SW 1271 (cell line): ENCODE measurements around the gene SPATA46.
"Not testable (repeated sequence)": the region's sequence is repeated elsewhere in the genome, so short reads cannot be mapped to it uniquely, and the experiment has no call there.

Experiments used
- DNase-seq, 2 experiments: peaks; one replicate each; lab custom pipeline; 2025; lab: John Stamatoyannopoulos, UW

SPATA46 gene

DNA sequence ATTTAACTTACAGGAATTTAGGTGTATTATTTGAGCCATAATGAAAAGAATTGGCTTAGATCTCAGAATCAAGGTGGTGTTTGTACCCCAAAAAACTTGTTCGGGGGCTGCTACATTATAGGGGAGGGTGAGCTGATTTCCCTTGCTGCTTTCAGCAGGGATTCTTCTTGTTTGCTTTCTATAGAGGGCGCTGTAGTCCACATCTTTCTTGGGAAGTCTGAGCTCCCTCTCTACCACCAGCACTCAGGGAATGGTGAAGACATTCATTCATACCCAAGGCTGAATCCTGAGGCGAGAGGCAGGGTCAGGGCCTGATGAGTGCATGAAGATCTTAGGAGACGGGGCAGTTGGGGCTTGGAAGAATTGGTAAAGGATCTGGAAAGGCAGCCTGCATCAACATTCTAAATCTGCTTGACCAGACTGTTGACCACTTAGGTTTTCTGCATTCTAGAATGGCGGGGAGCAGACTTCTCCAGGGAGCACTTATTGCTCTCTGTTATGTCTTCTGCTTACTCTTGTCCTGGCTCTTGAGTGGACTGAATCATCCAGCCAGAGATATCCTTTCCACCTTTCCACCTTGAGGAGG, 18.9 kb downstream of the SPATA46 start:
- DNase-seq: peak in 1 of 2 experiments; percentile 7

DNA sequence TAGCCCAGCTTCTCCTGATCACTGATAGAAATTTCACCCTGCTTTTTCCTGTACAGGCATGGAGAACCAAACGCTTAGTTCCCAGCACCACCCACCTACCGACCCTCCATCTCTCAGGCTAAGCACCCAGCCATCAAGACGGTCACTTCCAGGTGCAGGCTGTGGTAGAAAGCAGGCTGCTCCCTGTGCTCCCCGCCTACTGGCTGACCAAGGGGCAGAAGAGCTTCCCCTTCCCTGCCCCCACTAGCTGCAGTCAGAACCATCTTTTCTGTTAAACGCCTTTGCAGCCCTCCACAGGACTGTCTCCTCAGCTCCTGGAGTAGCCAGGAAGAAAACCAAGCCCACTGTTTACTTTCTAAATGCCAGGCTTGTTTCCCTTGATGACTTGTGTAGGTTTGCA, 23.0 kb downstream of the SPATA46 start:
- no peak for DNase-seq

DNA sequence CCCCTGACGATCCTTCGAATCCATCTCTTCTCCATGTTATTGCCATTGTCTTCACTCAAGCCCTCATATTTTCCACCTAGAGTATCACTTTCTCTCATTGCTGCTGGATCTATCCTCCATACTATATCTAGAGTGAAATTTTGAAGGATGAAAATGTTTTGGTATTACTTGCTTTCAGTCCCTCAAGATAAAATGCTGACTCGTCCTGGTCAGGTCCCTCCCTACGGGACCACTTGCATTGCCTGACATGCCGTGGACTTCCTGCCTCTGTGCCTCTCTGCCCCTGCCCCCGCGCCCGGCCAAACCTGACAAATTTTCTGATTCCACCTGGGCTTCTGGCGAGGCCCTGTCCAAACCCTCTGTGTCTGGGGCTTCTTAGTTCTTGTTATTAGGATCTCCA, 23.6 kb downstream of the SPATA46 start:
- no peak for DNase-seq

DNA sequence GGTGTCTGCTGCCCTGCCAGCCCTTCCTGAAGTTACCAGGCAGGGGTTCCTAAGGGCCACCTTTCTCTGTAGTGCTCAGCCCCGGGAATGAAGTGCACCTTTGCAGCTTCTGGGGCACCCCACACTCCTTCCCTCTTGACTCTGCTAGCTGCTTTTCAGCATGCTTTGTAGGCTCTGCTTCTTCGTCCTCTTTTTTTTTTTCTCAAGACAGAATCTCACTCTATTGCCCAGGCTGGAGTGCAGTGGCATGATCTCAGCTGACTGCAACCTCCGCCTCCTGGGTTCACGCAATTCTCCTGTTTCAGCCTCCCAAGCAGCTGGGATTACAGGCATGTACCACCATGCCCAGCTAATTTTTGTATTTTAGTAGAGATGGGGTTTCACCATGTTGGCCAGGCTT, 24.8 kb downstream of the SPATA46 start:
- DNase-seq: not testable (repeated sequence)

DNA sequence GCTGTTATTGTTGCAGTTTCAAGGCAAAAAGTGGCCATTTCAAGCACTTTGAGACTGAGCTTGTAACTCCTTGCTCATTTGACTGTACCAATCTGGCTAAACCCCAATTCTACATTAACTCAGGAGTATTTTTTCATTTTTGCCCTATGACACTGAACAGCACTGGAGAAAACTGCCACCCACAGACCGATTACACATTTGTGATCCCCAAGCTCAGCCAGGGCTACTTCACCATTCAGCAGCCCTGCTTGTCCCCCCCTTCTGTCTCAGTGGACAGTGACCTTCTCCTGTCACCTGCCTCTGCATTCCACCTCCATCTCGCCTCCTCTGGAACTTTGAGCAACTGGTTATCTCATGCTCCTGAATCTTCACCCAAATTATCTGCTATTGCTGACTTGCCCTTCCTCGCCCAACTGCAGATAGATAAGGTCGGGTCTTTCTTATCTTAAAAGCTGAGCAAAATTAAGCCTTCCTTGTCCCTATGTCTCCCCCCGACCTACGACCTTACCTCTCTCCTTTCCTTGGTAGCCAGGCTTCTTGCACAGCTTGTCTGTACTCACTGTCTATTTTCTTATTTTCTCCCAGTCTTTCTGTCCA, 25.3 kb downstream of the SPATA46 start:
- no peak for DNase-seq

DNA sequence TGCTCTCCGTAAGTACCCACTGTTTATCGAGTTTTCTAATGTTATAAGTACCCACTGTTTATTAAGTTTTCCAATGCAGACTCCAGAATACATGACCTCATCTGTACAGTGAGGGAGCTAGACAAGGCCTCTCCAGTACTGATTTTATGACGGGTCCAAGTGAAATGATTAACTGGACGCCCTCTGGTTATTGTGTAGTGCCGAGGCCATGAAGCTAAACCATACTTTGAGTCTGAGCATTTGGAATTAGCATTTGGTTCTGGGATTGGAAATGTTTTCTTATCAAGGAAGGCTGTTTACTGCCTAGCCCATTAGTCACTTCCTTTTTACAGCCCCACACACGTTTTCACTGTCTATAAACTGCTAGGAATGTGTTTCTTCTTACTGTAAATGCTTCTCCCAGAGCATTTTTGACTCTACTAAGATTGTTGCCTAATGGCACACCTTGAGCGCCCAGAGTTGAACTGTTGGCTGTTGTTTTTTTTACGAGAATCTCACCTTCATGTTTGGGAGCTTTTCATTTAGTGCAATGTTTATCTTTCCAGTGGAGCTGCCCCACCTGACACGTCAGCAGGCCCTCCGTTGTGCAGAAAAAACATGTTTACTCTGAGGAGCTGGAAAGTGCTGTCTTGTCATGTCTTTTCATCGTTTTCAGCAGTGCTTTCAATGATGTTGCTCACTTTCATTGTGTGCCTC, 26.9 kb downstream of the SPATA46 start:
- DNase-seq: peak; percentile 10 to 72

DNA sequence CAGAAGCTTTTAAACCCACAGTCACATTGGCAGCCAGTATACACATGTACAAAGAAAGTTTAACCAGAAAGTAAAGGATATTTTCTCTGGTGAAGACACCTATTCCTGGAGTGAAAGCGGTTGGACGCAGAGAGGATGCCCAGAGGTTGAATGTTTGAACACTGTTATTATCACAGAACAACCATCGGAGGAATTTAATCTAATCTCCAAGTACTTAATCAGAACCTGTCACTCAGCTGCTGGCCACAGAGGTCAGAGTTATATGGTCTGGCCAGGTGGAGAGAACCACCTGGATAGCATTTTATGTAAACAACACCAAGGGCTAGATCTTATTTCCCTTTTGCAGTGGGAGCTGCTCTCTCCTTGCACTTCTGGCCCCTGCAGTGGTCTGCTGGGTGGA, 29.4 kb downstream of the SPATA46 start:
- DNase-seq: no peak

DNA sequence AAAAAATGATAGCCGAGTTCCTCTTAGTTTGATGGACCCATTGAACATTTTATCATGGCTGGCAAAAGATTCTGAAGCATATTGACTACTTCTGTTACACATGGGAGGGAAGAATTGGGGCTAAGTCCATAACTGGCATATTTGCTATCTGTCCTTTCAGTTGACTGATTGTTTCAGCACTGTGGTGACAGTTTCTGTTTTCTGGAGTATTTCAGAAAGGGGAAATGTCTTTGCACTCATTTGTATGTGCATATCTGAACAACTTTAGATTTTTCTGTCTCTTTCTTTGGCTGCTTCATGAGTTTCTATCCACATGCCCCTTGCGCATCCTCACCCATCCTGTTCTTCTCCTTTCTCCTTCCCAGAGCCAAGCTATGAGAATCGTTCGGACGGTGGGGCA, 33.2 kb downstream of the SPATA46 start:
- no peak for DNase-seq

DNA sequence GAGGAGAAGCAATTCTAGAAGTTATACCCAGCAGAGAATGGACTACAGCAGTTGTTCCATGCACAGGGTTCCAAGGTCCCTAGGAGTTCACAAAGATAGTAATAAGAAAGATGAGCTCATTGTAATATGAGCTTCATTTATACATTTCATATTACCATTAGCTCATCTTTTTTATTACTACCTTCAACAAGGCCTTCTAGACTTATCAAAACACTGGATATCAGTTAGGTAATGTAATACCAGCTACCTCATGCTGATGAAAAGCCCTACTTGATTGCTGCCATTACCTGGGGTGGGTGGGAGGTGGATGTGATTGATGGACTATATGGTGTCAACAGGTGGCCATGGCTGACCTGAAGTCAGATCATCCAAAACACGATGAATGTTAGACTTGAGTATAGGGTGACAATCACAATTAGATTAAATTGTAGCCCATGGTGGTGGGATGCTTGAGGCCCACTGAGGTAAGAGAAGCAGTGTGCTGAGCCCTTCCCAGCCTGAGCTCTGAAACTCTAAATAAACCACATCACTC, 34.1 kb downstream of the SPATA46 start:
- no peak for DNase-seq

DNA sequence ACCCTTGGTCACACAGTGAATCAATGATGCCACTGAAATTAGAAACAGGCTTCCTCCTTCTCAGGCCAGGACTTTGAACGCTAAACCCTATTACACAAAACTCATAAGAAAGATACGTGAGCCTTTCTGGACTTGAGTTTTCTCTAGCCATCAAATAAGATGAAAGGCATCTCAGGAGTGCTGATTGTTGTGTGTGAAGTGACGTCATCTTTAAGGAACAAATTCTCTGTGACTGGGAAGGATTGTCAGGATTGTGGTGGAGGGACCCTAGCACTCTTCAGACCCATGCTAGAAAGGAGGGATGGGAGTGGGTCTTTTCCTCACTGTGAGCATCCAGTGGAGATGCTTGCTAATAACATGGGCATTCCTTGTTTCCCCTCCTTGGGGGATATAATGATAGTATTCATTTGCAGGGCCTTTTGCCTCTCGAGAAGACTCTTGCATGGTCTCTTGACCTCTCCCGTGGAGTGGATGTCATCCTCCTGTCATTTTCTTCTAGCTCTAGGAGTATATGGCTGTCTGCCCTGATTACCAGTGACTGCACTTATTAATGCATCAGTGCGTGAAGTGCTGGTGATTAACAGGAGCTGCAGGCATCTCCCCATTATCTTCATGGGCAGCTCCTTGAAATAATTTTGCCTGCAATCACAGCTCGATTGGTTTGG, 39.9 kb downstream of the SPATA46 start:
- DNase-seq: no peak

DNA sequence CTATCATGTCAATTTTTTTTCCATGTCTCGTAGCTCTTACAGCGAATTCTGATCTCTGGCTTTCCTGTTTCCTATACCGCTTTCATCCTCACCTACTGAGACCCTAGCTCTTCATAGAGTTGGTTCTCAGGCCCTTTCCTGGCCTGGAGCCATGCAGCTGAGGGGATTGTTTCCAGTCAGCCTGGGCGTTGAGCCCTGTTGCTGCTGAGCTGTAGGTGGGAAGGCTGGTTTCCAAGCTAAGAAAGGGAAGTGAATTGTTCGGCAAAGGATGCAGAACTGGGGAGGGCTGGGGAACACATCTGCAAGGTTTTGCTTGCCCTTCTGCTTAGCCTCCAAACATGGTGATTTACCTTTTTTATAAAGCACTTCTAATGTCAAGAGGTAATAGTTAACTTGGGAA, 41.5 kb downstream of the SPATA46 start:
- DNase-seq: no peak

DNA sequence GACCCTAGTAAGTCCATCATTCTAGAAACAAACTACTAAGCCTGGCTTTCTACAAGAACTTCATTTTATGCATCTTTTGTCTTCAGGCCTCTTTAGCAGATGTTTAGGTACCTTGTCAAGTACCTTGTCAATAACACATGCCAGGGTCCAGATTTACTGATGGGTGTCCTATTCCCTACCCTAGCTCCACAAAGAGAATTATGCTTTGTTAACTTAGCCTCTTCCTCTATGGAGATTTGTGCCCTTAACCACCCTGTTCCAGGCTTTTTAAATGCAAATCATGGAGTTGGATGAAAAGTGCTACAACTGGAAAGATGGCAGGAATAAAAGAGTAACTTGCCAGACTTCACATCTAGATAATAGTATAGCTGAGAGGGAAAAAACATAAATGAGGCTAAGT, 42.7 kb downstream of the SPATA46 start:
- no peak for DNase-seq

DNA sequence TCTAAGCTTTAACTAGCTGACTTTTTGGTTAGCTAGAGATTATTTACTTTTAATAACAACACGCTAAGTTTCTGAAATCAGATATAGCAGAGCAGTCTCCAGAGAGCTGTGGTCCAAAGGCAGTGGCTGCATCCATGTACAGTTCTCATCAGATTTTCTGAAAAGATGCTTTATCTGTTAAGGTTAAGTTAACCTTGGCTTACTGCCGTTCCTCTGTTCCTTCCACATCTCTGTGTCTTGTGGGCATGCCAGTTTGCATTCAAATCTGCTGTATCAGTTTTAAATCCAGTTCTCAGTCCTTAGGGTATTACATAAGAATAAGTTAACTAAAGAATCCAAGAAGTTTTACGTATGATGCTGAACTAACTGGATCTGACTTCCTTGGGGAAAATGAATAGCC, 46.8 kb downstream of the SPATA46 start:
- no peak for DNase-seq

DNA sequence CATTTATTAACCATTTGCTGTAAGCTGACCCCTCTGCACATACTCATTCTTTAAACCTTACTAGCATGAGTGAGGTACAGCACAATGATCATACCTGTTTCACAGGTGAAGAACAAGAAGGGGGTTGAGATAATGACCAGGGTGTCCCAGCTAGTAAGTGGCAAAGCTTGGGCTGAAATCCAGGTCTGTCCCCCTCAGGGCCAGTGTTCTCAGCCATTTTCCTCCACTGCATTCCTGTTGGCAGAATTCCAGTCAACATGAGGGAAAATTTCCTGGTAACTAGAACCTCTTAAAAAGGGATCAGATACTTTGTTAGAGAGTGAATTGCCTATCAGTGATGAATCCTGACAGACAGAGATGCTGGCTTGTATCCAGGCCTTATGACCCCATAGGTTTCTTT, 48.1 kb downstream of the SPATA46 start:
- DNase-seq: no peak

DNA sequence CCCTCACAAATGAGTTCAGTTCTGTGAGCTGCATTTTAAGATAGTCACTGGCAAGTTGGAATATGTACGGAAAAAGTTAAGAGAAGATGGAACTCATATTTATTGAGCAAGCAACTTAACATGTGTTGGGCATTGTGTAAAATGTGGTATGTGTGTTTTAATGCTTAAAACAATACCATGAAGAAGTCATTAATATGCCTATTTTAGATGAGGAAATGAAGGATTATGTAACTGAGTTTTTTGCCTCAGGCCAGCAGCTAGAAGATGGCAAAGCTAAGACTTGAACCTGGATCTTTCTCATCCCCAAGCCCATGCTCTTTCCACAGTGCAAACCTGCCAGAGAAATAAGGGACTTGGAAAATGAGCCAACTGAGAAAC, 48.9 kb downstream of the SPATA46 start:
- DNase-seq: no peak

DNA sequence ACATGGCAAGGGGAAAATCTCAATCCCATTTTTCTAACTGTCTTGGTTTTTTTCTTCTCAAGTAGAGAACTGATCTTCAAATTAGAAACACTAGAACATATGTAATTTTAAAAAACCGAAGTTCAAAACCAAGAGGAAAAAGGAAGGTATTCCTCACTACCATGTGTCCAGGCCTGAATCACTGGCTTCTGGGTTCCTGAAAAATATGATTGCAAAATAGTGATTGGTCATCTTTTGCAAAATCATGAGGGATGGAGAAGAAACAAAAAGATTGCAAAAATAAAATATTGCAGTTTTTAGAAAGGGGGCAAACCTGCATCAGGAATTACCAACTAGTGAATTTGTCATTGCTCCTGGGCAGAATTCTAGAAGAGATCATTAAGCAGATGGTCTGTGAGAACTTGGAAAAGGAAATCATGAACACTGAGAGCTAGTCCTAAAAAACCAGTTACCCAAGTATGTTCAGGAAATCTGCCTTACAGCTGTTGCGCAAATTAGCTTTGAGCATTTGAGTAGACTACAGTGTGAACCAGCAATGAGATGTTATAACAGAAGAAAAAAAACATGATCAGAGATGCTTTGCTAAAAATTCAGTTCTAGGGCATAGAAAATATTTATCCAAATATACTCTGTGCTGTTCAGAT, 49.4 kb downstream of the SPATA46 start:
- DNase-seq: no peak

DNA sequence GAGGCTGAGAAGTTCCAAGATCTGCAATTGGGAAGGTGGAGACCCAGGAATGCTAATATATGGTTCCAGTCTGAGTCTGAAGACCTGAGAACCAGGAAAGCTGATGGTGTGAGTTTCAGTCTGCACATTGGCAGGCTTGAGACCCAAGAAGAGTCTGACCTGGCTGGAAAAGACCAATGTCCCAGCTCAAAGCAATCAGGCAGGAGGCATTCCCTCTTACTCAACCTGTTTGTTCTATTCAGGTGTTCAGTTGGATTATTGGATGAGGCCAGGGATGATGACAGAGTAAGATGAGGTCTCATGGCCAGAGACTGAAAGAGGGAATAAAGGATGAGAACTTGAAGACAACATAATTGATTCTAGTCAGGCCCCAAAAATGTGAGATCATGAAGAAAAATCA, 50.1 kb downstream of the SPATA46 start:
- no peak for DNase-seq

DNA sequence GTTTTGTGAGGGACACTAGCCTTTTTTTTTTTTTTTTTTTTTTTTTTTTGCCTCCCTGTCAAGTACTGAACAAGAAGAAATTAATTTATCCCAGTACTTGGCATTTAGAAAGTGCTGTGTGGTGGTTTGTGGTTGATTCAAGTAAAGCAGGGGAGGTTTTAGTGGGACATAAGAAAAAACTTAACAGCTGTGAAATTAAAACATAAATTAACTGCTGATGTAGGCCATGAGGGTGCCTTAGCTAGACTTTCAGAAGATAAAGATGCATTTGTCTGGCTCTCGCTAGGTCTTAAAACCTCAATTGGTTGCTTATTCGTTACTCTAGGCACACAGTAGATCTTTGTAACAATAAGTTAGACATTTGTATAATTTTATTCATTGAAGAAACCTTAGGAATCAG, 52.3 kb downstream of the SPATA46 start:
- DNase-seq: no peak
